SH-SY5Y (cell line): ENCODE data around the gene FBXL5.

Experiments
- GATA2 ChIP-seq: IDR thresholded peaks from 2 replicates; pipeline ENCODE4 v1.6.1; 2011; ENCODE audit warnings: mild to moderate bottlenecking, low read depth, low read length
- GATA3 ChIP-seq: IDR thresholded peaks from 2 replicates; pipeline ENCODE4 v1.6.1; 2011; ENCODE audit warnings: low read depth, mild to moderate bottlenecking, low read length, moderate library complexity

DNA sequence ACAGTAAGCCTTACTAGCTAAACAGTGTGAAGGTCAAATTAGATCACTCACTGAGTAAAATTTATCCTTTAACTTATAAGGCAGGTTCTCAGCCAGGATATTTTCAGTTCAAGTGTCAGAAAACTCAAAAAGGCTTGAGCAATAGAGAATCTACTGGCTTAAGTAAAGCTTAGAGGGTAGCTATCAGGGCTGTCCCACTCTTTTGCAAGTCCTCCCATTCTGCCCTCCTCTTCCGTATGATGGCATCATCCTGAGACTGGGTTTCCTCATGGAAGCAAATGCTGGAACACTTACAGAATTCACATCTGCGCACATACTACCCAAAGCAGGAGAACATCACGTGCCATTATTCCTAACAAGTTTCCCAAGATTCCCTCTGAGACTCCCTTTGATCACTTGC is 55.0 kb downstream of the FBXL5 start:
- TF ChIP-seq GATA3: no peak
- no peak for TF ChIP-seq GATA2
